ENCODE results near the gene TMEM242. TPM values are rescaled to one million over a fixed set of nuclear protein-coding genes. Genes with fewer than 3 reads are reported as not detected.

The TMEM242 gene
- total and polyA plus RNA-seq, 2 donors (not counting 1 experiment from before 2014, with no cell fraction given), result 6.3 to 24.1 TPM

DNA sequence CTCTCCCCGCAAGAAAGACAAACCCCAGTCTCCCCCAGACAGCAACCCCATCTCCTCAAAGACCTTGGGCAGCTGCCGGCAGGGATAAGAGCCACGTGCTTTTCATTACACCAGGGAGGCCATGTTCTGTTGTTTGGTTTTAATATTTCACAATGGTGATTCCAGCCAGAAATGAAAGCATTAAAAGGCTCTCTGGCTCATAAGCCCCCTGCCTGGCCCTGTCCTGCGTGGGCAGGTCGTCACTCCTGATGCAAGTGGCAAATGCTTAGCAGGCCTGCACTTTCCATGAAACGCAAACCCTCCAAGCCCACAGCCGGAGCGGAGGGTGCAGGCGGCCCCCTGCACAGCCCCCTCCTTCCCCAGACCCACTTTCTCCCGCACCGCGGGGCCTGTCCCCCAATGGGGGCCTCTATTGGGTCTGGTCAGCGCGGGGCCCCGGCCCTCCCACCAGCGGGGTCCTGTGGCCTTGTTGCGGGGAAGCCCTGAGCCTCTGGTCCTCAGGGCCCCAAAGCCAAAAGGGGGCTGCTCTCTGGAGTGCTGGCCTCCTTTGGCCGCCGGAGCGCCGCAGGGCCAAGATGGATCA, 77.2 kb downstream of the TMEM242 start:
- no peak overlapping the region for H3K4me2 ChIP-seq (replicated peaks; ENCODE audit: low read depth, low read length, poor library complexity, severe bottlenecking)
- H3K36me3 ChIP-seq (replicated peaks in 1 of 2; ENCODE audit: control extremely low read depth in 1 of 2, control insufficient read depth in 1 of 2, extremely low read depth in 1 of 2, insufficient read depth in 2 of 2, low read length in 1 of 2), result no peaks in the 10 kb centered on the region
- no peaks in the 10 kb centered on the region for H3K4me1 ChIP-seq (ENCODE audit: control insufficient read depth in 2 of 2, insufficient read depth in 2 of 2, low read length in 2 of 2)
- peaks cover 0 to 26% (median 7%) of the 10 kb centered on the region in 3 donors for H3K9me3 ChIP-seq (ENCODE audit: control extremely low read depth in 1 of 3, control insufficient read depth in 2 of 3, insufficient read depth in 1 of 3, low read length in 2 of 3)
- ATAC-seq (ENCODE audit: low read depth) (no peak), DNase-seq (no peak)
- H3K27ac Mint-ChIP-seq, result no peak overlapping the region
- no peak overlapping the region for H3K4me3 ChIP-seq (ENCODE audit: control extremely low read depth in 1 of 5, extremely low read depth in 1 of 5, insufficient read depth in 1 of 5, low read depth in 2 of 5, low read length in 4 of 5)
- 97% methylated on average over 15 of the region's 21 CpGs for WGBS (ENCODE audit: insufficient coverage)
- no peak overlapping the region for H3K27ac ChIP-seq (ENCODE audit: low read length in 2 of 2)
- no peaks in the 10 kb centered on the region for H3K9me3 Mint-ChIP-seq (ENCODE audit: insufficient read depth)
- H3K27me3 Mint-ChIP-seq, result peaks cover 33% of the 10 kb centered on the region
- peaks cover 0 to 12% (median 0%) of the 10 kb centered on the region in 4 experiments for H3K27me3 ChIP-seq (replicated peaks in 1 of 4; ENCODE audit: control extremely low read depth in 1 of 4, control insufficient read depth in 3 of 4, insufficient read depth in 4 of 4, low read length in 3 of 4)
- no peaks in the 10 kb centered on the region for H4K20me1 ChIP-seq (ENCODE audit: control insufficient read depth, insufficient read depth, low read length, poor library complexity, severe bottlenecking)
- CTCF ChIA-PET, result no interaction called here
- TF ChIP-seq, protein P1, sequence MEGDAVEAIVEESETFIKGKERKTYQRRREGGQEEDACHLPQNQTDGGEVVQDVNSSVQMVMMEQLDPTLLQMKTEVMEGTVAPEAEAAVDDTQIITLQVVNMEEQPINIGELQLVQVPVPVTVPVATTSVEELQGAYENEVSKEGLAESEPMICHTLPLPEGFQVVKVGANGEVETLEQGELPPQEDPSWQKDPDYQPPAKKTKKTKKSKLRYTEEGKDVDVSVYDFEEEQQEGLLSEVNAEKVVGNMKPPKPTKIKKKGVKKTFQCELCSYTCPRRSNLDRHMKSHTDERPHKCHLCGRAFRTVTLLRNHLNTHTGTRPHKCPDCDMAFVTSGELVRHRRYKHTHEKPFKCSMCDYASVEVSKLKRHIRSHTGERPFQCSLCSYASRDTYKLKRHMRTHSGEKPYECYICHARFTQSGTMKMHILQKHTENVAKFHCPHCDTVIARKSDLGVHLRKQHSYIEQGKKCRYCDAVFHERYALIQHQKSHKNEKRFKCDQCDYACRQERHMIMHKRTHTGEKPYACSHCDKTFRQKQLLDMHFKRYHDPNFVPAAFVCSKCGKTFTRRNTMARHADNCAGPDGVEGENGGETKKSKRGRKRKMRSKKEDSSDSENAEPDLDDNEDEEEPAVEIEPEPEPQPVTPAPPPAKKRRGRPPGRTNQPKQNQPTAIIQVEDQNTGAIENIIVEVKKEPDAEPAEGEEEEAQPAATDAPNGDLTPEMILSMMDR (IDR thresholded peaks at IDR 0.05), result no peak
- TF ChIP-seq EZH2 (IDR thresholded peaks at IDR 0.05; ENCODE audit: borderline replicate concordance, insufficient read depth, low read depth, low read length, poor library complexity, severe bottlenecking), result no peak
- POLR2A ChIA-PET, result no interaction called here
- no peaks in the 10 kb centered on the region for H3K4me1 Mint-ChIP-seq
- H2AFZ ChIP-seq (ENCODE audit: insufficient read depth, low read depth, low read length, poor library complexity, severe bottlenecking), result no peak overlapping the region
- no peak overlapping the region for H3K9ac ChIP-seq (ENCODE audit: low read length)
- no peaks in the 10 kb centered on the region for H3K79me2 ChIP-seq (ENCODE audit: control insufficient read depth, insufficient read depth, low read length)
- intact Hi-C loops (cut with micrococcal nuclease), result no loop called here
- H3K4me3 Mint-ChIP-seq, result no peak overlapping the region

- peaks cover 33% of the 10 kb centered on the region for H3K27me3 Mint-ChIP-seq
- peaks cover 0 to 17% (median 0%) of the 10 kb centered on the region in 4 experiments for H3K27me3 ChIP-seq (replicated peaks in 1 of 4; ENCODE audit: control extremely low read depth in 1 of 4, control insufficient read depth in 3 of 4, insufficient read depth in 4 of 4, low read length in 3 of 4)
- 90% methylated on average over 13 of the region's 13 CpGs for WGBS (ENCODE audit: insufficient coverage)
- ChIA-PET CTCF (interaction anchor here (0.8 kb wide), 1 partner anchor 10 kb away, joined by 5 read pairs; no protein-coding TSS in a partner anchor), POLR2A (no interaction called here)
- no peaks in the 10 kb centered on the region for H3K9me3 Mint-ChIP-seq (ENCODE audit: insufficient read depth)
- H3K4me1 Mint-ChIP-seq, result peaks cover 2% of the 10 kb centered on the region
- H4K20me1 ChIP-seq (ENCODE audit: control insufficient read depth, insufficient read depth, low read length, poor library complexity, severe bottlenecking), result no peaks in the 10 kb centered on the region
- H3K79me2 ChIP-seq (ENCODE audit: control insufficient read depth, insufficient read depth, low read length), result no peaks in the 10 kb centered on the region
- ATAC-seq (ENCODE audit: low read depth) (no peak), DNase-seq (no peak)
- H3K9me3 ChIP-seq (ENCODE audit: control extremely low read depth in 1 of 3, control insufficient read depth in 2 of 3, insufficient read depth in 1 of 3, low read length in 2 of 3), result peaks cover 0 to 30% (median 7%) of the 10 kb centered on the region in 3 donors
- H3K4me3 Mint-ChIP-seq, result no peak overlapping the region
- intact Hi-C loops (cut with micrococcal nuclease), result no loop called here
- H2AFZ ChIP-seq (ENCODE audit: insufficient read depth, low read depth, low read length, poor library complexity, severe bottlenecking), result no peak overlapping the region
- no peak overlapping the region for H3K4me2 ChIP-seq (replicated peaks; ENCODE audit: low read depth, low read length, poor library complexity, severe bottlenecking)
- no peak overlapping the region for H3K27ac Mint-ChIP-seq
- TF ChIP-seq EZH2 (IDR thresholded peaks at IDR 0.05; ENCODE audit: borderline replicate concordance, insufficient read depth, low read depth, low read length, poor library complexity, severe bottlenecking), result no peak
- TF ChIP-seq, protein P1 (IDR thresholded peaks at IDR 0.05), result no peak
- H3K9ac ChIP-seq (ENCODE audit: low read length), result no peak overlapping the region
- peaks cover 0 to 2% of the 10 kb centered on the region in 2 donors for H3K4me1 ChIP-seq (ENCODE audit: control insufficient read depth in 2 of 2, insufficient read depth in 2 of 2, low read length in 2 of 2)
- no peaks in the 10 kb centered on the region for H3K36me3 ChIP-seq (replicated peaks in 1 of 2; ENCODE audit: control extremely low read depth in 1 of 2, control insufficient read depth in 1 of 2, extremely low read depth in 1 of 2, insufficient read depth in 2 of 2, low read length in 1 of 2)
- H3K4me3 ChIP-seq (ENCODE audit: control extremely low read depth in 1 of 5, extremely low read depth in 1 of 5, insufficient read depth in 1 of 5, low read depth in 2 of 5, low read length in 4 of 5), result no peak overlapping the region
- no peak overlapping the region for H3K27ac ChIP-seq (ENCODE audit: low read length in 2 of 2)
These were observed 77.9 kb downstream of the TMEM242 start for GRCh38 chr6:157245436-157245835.
